ENCODE data around the gene VSIG8. TPM values are rescaled to one million over a fixed set of nuclear protein-coding genes. Genes with fewer than 3 reads are reported as not detected.
A peak's percentile ranks its signal among the peaks of the same experiment; 100 is the strongest.

The VSIG8 gene
- total and polyA plus RNA-seq, 2 donors (not counting 3 experiments of a cell fraction or from before 2014, with no cell fraction given), result not detected

DNA sequence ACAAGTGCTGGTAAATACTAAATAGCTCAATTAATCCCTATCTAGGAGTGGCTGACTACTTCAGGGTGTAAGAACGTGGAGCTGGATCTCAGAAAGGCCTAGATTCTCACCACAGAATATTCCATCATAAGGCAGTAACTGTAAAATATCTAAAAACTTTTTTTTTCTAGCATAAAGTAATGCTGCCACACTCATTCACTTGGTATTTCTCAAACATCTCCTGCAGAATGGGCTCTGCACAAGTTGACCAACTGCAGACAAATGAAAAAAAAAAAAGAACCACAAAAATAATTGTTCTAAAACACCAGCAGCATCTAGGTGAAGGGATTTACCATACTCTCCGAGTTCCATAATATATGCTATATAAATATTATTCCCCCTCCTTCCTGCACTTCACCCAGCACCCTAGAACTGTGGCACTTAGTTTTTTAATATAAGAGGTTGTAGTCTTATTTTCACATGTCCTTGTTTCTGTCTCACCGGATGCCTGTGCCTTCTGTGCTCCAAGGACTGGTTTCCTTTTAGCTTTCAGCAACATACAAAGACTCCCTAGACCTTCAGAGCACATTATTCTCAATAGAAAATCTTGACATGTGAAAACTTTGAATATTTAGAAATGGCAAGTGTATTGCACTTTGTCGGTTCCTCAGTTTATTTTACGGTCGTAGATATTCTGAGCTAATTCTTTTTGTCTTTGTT lies 8.9 kb downstream of the VSIG8 start:
- ChIA-PET CTCF (interaction anchor here (0.7 to 5.9 kb wide), 8 partner anchors 14 to 154 kb away, joined by 3 to 32 read pairs (median 4); no protein-coding TSS in a partner anchor), POLR2A (interaction anchor here (0.8 kb wide), 1 partner anchor 36 kb away, joined by 3 read pairs; no protein-coding TSS in a partner anchor)
- Histone ChIP-seq H3K27me3 (ENCODE audit: control insufficient read depth in 2 of 2, insufficient read depth in 2 of 2, low read length in 2 of 2) (no peaks in the 10 kb centered on the region), H3K4me3 (replicated peaks in 1 of 3; ENCODE audit: insufficient read depth in 1 of 3, low read depth in 1 of 3, low read length in 3 of 3) (peak overlapping the region in 2 of 3 experiments; percentile 54 to 57), H3K4me2 (ENCODE audit: insufficient read depth, low read length) (peak overlapping the region; percentile 85), H3K4me1 (ENCODE audit: control insufficient read depth, extremely low read depth, insufficient read depth, low read length) (peaks cover 18% of the 10 kb centered on the region), H4K20me1 (replicated peaks; ENCODE audit: control insufficient read depth, extremely low read depth, insufficient read depth, low read length) (no peaks in the 10 kb centered on the region), H2AFZ (ENCODE audit: low read depth, low read length) (no peak overlapping the region), H3K9ac (replicated peaks; ENCODE audit: extremely low read depth, insufficient read depth, low read length) (peak overlapping the region; percentile 71), H3K9me1 (replicated peaks; ENCODE audit: control insufficient read depth, extremely low read depth, insufficient read depth, low read length) (no peaks in the 10 kb centered on the region), H3K36me3 (ENCODE audit: control insufficient read depth in 2 of 2, extremely low read depth in 1 of 2, insufficient read depth in 2 of 2, low read length in 2 of 2) (no peaks in the 10 kb centered on the region), H3K27ac (ENCODE audit: insufficient read depth, low read depth, low read length) (no peak overlapping the region), H3K79me2 (ENCODE audit: control insufficient read depth, insufficient read depth, low read length) (no peaks in the 10 kb centered on the region), H3K9me3 (replicated peaks; ENCODE audit: control insufficient read depth, insufficient read depth, low read length) (no peaks in the 10 kb centered on the region)
- intact Hi-C loops (cut with micrococcal nuclease) (loop anchor here (1.0 to 2.0 kb wide), 3 partner anchors 29 to 54 kb away; no protein-coding TSS in a partner anchor), dilution Hi-C loops (cut with MboI; ENCODE audit: extremely low pct_ligation_motif_present, low sequenced_read_pairs) (no loop called here)
- peak; percentile 70 for DNase-seq (ENCODE audit: low read depth, low spot score)
- BruUV-seq (replicated peaks), result no TSS peak
- FAIRE-seq, result peak; percentile 44
- TF ChIP-seq FOS (IDR thresholded peaks at IDR 0.05; ENCODE audit: borderline replicate concordance, insufficient read depth, low read length), result no peak
- TF ChIP-seq MYC (IDR thresholded peaks at IDR 0.05; ENCODE audit: low read depth, low read length), result no peak
- TF ChIP-seq EZH2 (IDR thresholded peaks at IDR 0.05; ENCODE audit: borderline replicate concordance, low read depth, low read length, severe bottlenecking), result no peak
- no peak for TF ChIP-seq JUN (IDR thresholded peaks at IDR 0.05; ENCODE audit: borderline replicate concordance, insufficient read depth, insufficient read length, low read depth)
- TF ChIP-seq, protein P1, sequence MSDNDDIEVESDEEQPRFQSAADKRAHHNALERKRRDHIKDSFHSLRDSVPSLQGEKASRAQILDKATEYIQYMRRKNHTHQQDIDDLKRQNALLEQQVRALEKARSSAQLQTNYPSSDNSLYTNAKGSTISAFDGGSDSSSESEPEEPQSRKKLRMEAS (IDR thresholded peaks at IDR 0.05; ENCODE audit: insufficient read depth, insufficient read length), result no peak
- TF ChIP-seq GATA2 (IDR thresholded peaks at IDR 0.05; ENCODE audit: insufficient read depth, insufficient read length, low read depth, low read length), result no peak
- no peak for TF ChIP-seq POLR2A (IDR thresholded peaks at IDR 0.05; ENCODE audit: low read depth, low read length)
- TF ChIP-seq, protein P2, sequence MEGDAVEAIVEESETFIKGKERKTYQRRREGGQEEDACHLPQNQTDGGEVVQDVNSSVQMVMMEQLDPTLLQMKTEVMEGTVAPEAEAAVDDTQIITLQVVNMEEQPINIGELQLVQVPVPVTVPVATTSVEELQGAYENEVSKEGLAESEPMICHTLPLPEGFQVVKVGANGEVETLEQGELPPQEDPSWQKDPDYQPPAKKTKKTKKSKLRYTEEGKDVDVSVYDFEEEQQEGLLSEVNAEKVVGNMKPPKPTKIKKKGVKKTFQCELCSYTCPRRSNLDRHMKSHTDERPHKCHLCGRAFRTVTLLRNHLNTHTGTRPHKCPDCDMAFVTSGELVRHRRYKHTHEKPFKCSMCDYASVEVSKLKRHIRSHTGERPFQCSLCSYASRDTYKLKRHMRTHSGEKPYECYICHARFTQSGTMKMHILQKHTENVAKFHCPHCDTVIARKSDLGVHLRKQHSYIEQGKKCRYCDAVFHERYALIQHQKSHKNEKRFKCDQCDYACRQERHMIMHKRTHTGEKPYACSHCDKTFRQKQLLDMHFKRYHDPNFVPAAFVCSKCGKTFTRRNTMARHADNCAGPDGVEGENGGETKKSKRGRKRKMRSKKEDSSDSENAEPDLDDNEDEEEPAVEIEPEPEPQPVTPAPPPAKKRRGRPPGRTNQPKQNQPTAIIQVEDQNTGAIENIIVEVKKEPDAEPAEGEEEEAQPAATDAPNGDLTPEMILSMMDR (IDR thresholded peaks at IDR 0.05; ENCODE audit: extremely low read depth in 1 of 2, insufficient read depth in 1 of 2, low read depth in 1 of 2, low read length in 2 of 2), result no peak
- TF ChIP-seq POLR2AphosphoS5 (IDR thresholded peaks at IDR 0.05; ENCODE audit: insufficient read depth, low read depth, low read length), result no peak
